Ishikawa (cell line): Measurements from ENCODE around the gene LMAN2.

Source experiments
- CEBPB ChIP-seq: IDR thresholded peaks from 2 replicates; pipeline ENCODE4 v1.6.1; 2012
- CREB1 ChIP-seq: IDR thresholded peaks from 2 replicates; pipeline ENCODE4 v1.6.1; 2012; ENCODE audit warnings: low read depth
- EGR1 ChIP-seq: IDR thresholded peaks from 2 replicates; pipeline ENCODE4 v1.6.1; 2012
- EP300 ChIP-seq: IDR thresholded peaks from 2 replicates; pipeline ENCODE4 v1.6.1; 2012; ENCODE audit warnings: borderline replicate concordance
- FOXM1 ChIP-seq: IDR thresholded peaks from 2 replicates; pipeline ENCODE4 v1.6.1; 2012; ENCODE audit warnings: low read depth, borderline replicate concordance
- MAX ChIP-seq: IDR thresholded peaks from 2 replicates; pipeline ENCODE4 v1.6.1; 2012
- NFIC ChIP-seq: IDR thresholded peaks from 2 replicates; pipeline ENCODE4 v1.6.1; 2012
- RAD21 ChIP-seq: IDR thresholded peaks from 2 replicates; pipeline ENCODE4 v1.6.1; 2012; ENCODE audit warnings: low read depth
- REST ChIP-seq: IDR thresholded peaks from 2 replicates; pipeline ENCODE4 v1.6.1; 2012; ENCODE audit warnings: low read depth, mild to moderate bottlenecking
- TAF1 ChIP-seq: IDR thresholded peaks from 2 replicates; pipeline ENCODE4 v1.6.1; 2012; ENCODE audit warnings: low read depth, mild to moderate bottlenecking
- TCF12 ChIP-seq: IDR thresholded peaks from 2 replicates; pipeline ENCODE4 v1.6.1; 2012; ENCODE audit warnings: low read depth
- TEAD4 ChIP-seq: IDR thresholded peaks from 2 replicates; pipeline ENCODE4 v1.6.1; 2012
- USF1 ChIP-seq: IDR thresholded peaks from 2 replicates; pipeline ENCODE4 v1.6.1; 2012
- YY1 ChIP-seq: IDR thresholded peaks from 2 replicates; pipeline ENCODE4 v1.6.1; 2012; ENCODE audit warnings: low read depth
- ZBTB7A ChIP-seq: IDR thresholded peaks from 2 replicates; pipeline ENCODE4 v1.6.1; 2012; ENCODE audit warnings: low read depth

The LMAN2 gene

GRCh38 chr5:177311723-177312648 lies 39.5 kb downstream of the LMAN2 start, which contains the start of gene MXD3:
TSS of gene MXD3 (minus strand) at chr5:177311898. CDS start at chr5:177311830, 68 bp downstream.
- no peak for TF ChIP-seq REST
- TF ChIP-seq YY1 = no peak
- TF ChIP-seq USF1 = peak; percentile 81
- no peak for TF ChIP-seq RAD21
- TF ChIP-seq EP300 = 0 out of 2 replicates have a peak, but pooled peaks have one; percentile 9
- TF ChIP-seq MAX = peak; percentile 94
- 0 out of 2 replicates have a peak, but pooled peaks have one; percentile 3 for TF ChIP-seq TEAD4
- TF ChIP-seq ZBTB7A = peak; percentile 97
- TF ChIP-seq NFIC = no peak; the same call in 1 of the 2 replicates
- no peak for TF ChIP-seq TCF12
- 0 out of 2 replicates have a peak, but pooled peaks have one; percentile 39 for TF ChIP-seq CREB1
- TF ChIP-seq TAF1 = peak; percentile 52
- TF ChIP-seq FOXM1 = peak; percentile 99
- TF ChIP-seq CEBPB = no peak
- TF ChIP-seq EGR1 = peak; percentile 67

- TF ChIP-seq USF1 (no peak), NFIC (0 out of 2 replicates have a peak, but pooled peaks have one; percentile 16)
Measured at GRCh38 chr5:177311392-177311722, 40.1 kb downstream of the LMAN2 start.

- TF ChIP-seq FOXM1 (no peak), REST (no peak), EGR1 (no peak), USF1 (no peak), TEAD4 (no peak), YY1 (no peak), CEBPB (no peak), TCF12 (no peak), MAX (no peak), CREB1 (no peak), TAF1 (no peak), RAD21 (no peak)
Measured at GRCh38 chr5:177310757-177311391, 40.6 kb downstream of the LMAN2 start.

GRCh38 chr5:177310332-177310731 lies 41.1 kb downstream of the LMAN2 start:
- TF ChIP-seq YY1 = no peak
- TF ChIP-seq ZBTB7A = no peak
- no peak for TF ChIP-seq MAX
- TF ChIP-seq EP300 = no peak
- no peak for TF ChIP-seq TEAD4
- no peak for TF ChIP-seq USF1
- no peak for TF ChIP-seq RAD21
- TF ChIP-seq TCF12 = no peak
- no peak for TF ChIP-seq TAF1
- no peak for TF ChIP-seq EGR1
- no peak for TF ChIP-seq NFIC
- no peak for TF ChIP-seq CREB1
- no peak for TF ChIP-seq REST
- TF ChIP-seq FOXM1 = no peak
